Stimulated activated CD8-positive, alpha-beta memory T cell treated with anti-CD3 and anti-CD28 coated beads, Interleukin-2, amount 100 ng/mL, for 1 hour (primary cell): ENCODE measurements around the gene BPIFB2.
"Not testable (repeated sequence)": the region's sequence is repeated elsewhere in the genome, so short reads cannot be mapped to it uniquely, and the experiment has no call there.

Source experiments
- DNase-seq, 2 donors: peaks; one replicate each; pipeline ENCODE4 v3.0.0-alpha.2; 2020; ENCODE audit warnings: low read depth in 2 of 2

BPIFB2 gene

DNA sequence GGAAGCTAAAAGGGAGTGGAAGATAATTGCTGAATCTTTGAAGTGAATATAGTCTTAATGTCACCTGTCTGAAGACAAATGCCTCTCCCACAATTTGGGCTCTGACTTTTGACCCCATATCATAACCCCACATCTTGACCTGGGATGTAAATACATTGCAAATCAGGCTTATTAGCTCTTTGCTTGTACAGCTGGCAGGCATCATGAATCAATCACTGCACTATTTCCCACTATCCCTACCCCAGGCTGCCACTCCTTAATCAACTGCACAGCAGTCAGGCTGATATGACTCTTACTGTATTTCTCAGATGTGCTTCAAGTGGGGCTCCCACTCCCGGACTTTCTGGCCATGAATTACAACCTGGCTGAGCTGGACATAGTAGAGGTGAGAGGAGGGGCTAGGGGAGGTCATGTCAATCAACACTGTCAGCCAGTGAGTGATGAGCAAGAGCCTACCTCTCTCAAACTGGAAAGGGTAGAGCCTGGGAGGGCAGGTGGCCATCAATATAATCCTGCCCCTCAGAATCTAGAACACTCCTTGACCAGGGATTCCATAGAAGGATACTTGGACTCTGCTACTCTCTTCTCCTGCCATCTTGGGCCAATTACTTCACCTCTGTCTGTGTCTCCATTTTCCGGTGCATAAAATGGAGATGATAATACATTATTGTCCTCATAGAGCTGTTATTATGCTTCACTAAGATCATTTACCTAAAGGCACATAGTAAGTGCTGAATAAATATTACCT is 35.7 kb downstream of the BPIFB2 start:
- DNase-seq, result no peak

DNA sequence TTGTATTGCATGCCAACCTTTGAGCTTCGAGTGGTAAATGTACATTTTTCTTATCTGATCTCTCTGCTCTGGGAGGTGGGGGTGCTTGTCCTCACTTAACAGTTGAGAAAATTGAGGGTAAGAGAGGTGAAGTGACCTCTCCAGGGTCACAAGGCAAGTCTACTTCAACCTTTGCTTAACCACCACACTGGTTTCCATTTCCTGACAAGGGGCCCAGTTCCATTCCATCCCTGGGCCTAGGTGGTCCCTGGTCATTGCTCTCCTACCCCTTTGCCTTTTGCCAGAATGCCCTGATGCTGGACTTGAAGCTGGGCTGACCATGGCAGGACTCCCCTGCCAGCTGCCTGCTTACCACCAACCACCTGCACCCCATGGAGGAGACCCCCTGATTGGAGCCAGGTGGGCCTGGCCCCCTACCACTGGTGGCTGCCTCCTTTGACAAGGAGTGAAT is 36.3 kb downstream of the BPIFB2 start:
- no peak for DNase-seq

DNA sequence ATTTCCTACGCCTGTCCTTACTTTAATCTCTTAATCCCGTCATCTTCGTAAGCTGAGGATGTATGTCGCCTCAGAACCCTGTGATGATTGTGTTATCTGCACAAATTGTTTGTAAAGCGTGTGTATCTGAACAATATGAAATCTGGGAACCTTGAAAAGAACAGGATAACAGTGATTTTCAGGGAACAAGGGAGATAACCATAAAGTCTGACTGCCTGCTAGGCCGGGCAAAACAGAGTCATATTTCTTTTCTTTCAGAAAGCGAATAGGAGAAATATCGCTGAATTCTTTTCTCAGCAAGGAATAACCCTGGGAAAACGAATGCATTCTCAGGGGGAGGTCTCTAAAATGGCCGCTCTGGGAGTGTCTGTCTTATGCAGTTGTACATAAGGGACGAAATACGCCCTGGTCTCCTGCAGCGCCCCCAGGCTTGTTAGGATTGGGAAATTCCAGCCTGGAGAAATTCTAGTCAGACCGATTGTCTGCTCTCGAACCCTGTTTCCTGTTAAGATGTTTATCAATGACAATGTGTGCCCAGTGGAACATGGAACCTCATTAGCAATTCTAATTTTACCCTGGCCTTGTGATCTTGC is 37.7 kb downstream of the BPIFB2 start:
- not testable (repeated sequence) for DNase-seq

DNA sequence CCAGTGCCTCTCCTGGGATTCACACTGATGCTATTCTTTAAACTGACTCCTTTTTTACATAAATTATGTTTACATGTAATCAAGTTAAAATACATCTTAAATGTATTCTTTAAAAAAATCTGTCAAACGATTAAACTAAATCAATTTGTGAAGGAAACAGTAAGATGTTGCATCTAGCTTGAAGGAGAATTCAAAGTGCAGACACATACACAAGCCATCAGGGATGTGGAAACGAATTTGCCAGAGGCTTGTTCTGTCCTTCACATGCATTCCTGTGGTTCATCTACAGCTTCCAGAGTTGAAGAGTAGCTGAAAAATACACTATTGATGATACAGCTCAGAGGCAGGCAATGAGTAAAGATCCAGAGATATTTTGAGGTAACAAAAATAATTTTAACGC is 38.9 kb downstream of the BPIFB2 start:
- DNase-seq, result no peak

DNA sequence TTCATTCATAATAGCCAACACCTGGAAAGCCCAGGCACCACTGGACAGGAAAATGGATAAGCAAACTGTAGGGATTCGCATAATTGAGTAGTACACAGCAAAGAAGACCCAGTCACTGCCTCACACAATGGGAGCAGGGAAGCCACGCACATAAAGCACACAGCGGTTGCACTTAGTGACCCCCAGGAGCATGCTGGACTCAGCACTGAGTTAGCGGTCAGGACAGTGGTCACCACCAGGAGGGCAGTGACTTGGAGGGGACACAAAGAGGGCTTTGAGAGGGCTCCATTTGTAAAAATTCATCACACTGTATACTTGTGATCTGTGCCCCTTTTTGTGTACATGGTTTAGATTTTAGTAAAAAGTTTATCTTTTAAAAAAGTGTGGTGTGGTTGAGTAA is 43.8 kb downstream of the BPIFB2 start:
- DNase-seq, result no peak

DNA sequence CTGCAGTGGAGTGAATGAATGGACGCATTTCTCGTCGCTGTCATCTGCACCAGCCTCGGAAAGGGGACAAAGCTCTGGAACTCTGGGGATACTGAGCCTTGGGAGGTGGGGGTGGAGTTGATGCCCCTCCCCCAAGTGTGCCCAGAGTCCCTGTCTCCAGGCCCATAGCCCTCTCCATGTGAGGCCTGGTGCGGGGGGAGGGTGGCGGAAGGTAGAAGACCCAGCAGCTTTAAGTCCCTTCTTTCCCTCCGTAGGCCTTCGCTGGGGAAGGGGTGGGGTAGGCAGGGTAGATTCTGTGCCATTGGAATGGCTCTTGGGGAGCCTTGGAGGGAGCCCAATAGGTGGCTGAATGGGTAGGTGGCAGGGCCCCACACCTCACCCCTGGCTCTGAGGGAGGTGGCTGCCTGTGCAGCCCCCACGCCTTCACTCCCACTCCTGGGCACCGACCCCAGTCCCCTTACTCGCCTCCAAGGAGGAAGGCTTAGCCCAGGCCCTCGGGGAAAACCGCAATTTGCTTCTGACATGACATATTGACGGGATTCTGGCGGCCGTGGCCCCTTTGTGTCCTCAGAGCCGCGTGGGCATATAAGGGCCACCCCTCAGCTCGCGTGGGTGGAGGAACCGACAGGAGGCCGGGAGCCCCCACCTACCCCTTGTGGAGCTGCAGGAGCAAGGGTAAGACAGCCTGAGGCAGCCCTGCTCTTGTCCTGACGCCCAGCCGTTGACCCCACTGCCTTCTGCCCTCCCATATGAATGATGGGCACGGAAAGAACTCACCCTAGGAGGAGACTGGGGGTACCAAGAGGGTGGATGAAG is 46.0 kb downstream of the BPIFB2 start, which contains the start of gene BPIFB3:
BPIFB3 (plus strand) TSS at position 613 of the 816 bp plus-strand sequence. CDS start 1,533 bp downstream, outside the sequence.
- DNase-seq, result no peak

DNA sequence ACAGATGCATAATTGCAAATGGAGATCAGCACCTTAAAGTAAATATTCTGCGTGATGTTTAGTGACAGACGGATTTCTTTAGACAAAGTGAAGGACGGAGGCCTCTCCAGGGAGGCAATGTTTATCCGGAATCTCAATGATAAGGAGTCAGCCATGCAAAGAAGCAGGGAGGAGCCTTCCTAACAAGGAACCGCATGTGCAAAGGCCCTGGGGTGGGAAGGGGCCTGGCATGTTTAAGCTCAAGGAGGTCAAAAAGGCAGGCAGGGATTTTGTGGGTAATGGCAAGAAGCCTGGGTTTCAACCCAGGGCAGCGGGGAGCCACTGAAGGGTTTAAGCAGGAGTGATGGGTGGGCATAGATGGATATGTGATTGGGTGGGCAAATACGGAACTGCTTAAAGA is 46.9 kb downstream of the BPIFB2 start:
- no peak for DNase-seq

DNA sequence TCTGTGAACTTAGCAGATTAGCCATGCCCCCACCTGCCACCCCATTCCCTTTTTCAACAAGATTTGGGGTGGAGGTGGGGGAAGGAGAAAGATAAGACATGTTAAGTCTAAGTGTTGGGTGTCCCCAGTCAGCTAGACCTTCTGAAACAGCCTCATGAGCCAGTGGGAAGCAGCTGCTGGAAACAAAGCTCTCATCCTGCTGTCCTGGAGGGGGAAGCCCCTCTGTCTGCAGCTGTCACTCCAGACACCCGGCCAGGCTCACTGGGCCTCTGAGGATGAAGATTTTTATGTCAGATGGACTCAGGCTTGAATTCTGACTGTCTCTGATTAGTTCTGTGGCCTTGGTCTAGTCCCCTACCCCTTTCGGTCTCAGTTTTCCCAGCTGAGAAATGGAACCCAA is 47.3 kb downstream of the BPIFB2 start:
- no peak for DNase-seq

DNA sequence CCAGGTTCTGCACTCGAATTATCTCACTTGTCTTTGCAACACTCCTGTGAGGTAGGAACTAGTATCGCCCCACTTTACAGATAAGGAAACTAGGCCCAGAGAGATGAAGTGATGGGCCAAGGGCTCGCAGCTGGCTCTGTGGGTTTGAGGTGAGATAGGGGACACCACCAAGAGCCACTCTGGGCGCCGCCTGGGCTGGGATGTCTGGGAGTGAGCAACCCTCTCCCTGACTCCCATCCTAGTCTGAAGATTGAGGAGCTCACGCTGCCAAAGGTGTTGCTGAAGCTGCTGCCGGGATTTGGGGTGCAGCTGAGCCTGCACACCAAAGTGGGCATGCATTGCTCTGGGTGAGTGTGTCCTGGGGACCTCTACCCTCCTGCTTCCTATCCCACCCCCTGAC is 51.6 kb downstream of the BPIFB2 start:
- DNase-seq, result no peak

DNA sequence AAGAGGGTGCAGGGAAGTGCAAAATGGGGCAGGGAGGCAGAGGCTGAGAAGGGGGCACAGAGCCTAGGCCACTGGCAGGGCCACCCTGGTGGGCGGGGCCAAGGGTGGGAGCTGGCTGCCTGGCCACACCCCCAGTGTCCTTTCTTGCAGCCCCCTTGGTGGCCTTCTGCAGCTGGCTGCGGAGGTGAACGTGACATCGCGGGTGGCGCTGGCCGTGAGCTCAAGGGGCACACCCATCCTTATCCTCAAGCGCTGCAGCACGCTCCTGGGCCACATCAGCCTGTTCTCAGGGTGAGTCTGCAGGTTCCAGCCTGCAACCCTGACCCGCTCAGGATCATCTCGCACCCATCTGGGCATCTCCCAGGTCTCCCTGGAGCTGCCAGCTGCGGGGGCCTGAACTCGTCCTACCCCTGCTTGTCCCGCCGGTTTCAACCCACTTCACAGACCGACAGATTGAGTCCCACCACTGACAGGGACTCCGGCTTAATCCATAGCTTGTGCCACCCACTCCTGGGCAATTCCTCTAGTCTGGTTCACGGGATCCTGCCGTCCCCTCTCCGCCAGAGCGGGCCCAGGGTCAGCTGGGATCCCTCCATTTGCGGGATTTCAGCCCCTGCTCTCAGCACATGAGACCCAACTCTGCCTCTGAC is 52.4 kb downstream of the BPIFB2 start:
- no peak for DNase-seq

DNA sequence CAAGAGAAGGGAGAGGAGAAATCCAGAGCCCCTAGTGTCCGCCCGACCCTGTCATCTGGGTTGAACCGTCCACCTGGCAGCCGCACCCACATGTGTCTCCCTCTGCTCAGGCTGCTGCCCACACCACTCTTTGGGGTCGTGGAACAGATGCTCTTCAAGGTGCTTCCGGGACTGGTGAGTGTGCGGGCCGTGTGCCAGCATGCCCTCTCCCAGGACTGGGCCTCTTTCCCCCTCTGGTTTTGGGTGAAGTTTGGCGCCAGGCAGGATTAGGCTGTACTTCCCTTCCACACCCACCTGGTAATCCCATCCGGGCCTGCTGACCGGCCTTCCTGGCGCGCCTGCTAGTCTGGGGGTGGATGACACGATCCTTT is 54.1 kb downstream of the BPIFB2 start:
- DNase-seq, result no peak

DNA sequence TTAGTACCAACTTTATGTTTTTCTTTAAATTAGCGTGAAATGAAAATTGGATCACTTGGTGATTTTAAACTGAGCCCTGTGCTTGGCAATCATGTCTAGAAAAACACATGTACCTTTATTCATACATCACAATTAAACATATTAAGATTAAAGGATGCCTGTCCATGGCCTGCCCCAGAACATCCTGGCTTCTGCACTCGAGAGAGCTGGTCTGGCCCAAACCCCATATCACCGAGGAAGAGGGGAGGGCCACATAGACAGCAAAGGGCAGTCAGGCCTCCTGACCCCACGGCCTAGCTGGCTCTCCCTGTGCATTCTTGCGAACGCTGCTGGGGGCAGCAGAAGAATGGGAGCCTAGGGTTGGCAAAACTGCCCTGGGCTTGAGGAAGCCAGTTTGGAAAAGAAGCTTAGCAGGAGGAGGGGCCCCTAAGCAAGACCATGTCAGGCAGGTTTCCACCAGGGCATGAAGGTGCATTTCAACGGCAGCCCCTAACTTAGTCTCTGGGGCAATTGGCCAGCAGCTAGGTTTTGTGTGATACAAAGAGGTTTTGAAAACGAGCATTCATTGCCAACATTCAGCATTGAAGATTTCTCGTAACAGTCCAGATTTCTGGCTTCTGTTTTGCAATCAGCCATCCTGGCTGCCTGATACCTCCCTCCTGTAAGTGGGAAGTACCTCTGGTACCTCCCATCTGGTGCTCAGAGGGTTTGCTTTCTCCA is 54.8 kb downstream of the BPIFB2 start:
- no peak for DNase-seq

DNA sequence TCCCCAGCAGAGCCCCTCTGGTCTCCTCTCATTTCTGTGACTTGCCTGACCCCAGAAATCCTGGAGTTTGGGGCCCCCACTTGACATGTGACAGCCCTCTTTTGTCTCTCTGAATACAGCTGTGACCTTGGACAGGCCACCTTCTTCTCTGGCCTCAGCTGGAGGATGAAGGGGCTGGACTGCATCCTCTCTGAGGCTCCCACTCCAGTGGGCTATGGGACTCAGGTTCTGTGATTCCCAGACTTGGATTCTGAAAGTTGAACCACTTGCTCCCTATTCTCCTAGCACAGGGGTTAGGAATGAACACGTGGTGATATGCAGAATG is 55.3 kb downstream of the BPIFB2 start:
- DNase-seq, result no peak

DNA sequence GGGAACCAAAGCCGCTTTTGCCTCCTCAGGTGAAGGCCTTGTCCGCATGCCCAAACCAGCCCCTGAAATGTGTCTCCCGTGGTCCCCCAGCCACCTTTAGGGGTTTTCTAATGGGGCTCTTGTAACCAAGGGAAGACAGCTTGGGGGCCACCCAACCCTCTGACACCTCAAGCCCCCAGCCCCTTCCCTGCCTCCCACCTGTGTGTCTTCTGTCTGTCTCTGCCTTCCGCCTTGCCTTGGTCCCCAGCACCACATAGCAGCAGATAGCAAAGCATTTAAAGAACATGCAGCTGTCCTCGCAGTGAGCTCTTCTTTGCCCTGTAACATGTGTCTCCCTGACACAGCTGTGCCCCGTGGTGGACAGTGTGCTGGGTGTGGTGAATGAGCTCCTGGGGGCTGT is 55.8 kb downstream of the BPIFB2 start:
- DNase-seq, result no peak

DNA sequence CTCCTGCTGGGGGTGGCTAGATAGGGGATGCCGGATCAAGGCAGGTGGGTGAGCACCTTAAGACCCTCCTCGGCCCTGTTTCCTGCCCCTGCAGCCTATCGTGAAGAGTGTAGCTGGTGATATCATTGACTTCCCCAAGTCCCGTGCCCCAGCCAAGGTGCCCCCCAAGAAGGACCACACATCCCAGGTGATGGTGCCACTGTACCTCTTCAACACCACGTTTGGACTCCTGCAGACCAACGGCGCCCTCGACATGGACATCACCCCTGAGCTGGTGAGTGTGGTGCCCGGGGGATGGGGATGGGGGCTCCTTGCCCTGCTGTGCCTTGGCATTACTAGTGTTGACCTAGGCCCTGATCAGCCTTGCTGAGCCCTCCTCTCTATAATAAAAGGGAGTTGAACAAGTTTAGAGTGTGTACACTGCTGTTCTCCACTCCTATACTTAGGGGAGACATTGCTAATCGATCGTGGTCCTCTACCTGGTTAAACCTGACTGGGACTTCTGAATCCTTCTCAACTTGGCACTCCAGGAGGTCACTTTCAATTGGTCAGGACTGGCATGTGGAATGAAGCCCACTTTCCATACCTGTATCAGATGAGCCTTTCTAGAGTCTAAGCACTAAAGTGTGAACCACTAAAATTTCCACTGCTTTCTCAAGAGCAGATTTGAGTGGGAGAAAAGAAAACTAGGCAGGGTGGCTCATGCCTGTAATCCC is 57.2 kb downstream of the BPIFB2 start:
- DNase-seq, result no peak

DNA sequence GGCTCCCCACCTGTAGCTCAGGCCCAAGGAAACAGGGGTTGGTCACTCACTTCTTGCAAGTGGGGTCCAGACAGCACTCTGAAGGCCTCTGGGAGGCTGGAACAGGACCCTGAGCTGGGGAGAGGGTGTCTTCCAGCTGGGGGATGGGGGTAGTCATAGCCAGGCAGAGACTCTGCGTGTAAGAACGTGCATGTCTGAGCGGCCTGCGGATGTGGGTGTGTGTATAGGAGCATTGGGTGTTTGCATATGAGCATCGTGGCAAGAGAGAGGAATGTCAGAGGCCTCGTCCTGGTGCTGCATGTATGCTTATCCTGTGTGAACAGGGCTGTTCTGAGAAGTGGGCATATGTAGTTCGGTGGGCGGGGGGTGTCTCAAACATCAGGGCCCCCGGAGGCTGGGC is 58.3 kb downstream of the BPIFB2 start:
- no peak for DNase-seq

DNA sequence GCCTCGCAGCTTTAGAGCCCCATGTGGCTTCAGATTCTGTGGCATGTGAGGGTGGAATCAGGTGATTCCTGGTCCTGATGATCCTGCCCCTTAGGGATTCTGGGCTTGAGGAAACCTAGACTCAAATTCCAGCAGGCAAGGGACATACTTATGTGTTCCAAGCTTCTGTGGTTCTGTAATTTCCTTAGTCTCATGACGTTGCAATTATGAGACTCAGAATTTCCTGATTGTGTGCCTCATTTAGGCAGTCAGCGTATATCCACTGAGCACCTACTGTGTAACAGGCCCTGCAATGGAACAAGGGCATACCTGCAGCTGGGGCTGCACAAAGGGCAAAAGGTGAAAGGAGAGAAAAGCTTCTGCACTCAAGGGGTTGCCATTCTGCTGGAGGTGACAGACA is 60.3 kb downstream of the BPIFB2 start:
- no peak for DNase-seq

DNA sequence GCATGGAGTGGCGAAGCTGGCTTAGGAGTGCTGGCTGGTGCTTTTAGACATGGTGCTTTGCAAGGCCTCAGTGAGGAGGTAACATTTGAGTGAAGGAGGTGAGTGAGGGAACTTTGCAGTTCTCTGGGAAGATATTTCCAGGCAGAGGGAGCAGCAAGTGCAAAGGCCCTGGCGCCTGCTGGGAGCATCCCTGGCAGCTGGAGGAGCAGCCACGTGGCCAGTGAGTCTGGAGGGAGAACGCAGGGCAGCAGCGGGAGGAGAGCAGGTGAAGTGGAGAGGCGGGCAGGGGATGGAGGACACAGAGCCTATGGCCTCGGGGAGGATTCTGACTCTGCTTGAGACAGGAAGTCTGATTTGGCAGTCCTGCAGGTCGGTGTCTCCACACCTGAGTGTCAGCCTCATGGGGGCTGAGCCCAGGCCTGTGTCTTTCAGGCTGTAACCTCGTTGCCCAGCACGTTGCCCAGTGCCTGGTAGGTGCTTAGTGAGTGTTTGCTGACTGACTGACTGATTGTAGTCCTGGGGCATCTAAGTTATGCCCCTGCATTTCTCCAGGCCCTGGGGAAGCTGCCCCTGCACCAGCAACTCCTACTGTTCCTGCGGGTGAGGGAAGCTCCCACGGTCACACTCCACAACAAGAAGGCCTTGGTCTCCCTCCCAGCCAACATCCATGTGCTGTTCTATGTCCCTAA is 60.9 kb downstream of the BPIFB2 start:
- DNase-seq, result no peak

DNA sequence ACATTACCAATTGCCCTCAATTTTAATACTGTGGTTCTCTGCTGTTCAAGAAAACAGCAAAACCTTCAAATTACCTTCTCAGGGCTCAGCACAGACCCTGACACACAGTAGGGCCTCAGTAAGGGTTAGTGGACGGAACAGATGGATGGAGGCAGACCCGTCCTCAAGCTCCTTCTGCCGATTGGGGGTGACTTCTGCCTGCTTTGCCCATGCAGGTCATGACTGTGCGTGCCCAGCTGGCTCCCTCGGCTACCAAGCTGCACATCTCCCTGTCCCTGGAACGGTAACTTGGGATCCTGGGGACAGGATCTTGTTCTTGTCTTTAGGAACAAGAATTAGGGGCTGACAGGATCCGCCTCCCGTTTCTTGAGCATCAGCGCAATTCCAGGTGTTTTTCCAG is 62.2 kb downstream of the BPIFB2 start:
- DNase-seq, result no peak
